CD4-positive, alpha-beta T cell (primary cell): ENCODE data around the gene ARHGEF28. TPM values are rescaled to one million over a fixed set of nuclear protein-coding genes. Genes with fewer than 3 reads are reported as not detected.
A peak's percentile ranks its signal among the peaks of the same experiment; 100 is the strongest.

Experiments
- ATAC-seq: fragments of 200-7000 bp; cut with Tn5 transposase; one replicate; pipeline ENCODE4 v1.10.0; 2022; ENCODE audit warnings: mild to moderate bottlenecking; ENCODE audit not compliant: poor library complexity
- CTCF ChIA-PET: fragments of 350-600 bp; sonication (Branson Sonifier 250); formaldehyde crosslinking; loops from one replicate; lab custom pipeline; 2021; ENCODE audit warnings: antibody characterized with exemption, inconsistent platforms; lab: Charles Lee
- POLR2A ChIA-PET: fragments of 350-600 bp; sonication (Branson Sonifier 250); formaldehyde crosslinking; loops from one replicate; lab custom pipeline; 2021; ENCODE audit warnings: antibody characterized with exemption, inconsistent platforms; lab: Charles Lee
- DNase-seq, 14 experiments: peaks; one replicate each; pipeline ENCODE4 v3.0.0-alpha.2; 2013 to 2020; ENCODE audit warnings: mixed read lengths in 2 of 14
- H3K27ac ChIP-seq, 2 donors: one replicate each; pipeline versions ENCODE4 v1.5.1 to v1.7.0; 2013; ENCODE audit warnings: low read length in 2 of 2, low read depth in 1 of 2, mild to moderate bottlenecking in 1 of 2
- H3K27me3 ChIP-seq, 2 experiments: 1 replicate in 1 of 2; 2 replicates in 1 of 2; pipeline versions ENCODE4 v1.6.1 to v1.7.0; 2013; ENCODE audit warnings: low read length in 2 of 2, control low read depth in 1 of 2, mild to moderate bottlenecking in 1 of 2, moderate library complexity in 1 of 2; ENCODE audit not compliant: insufficient read depth in 2 of 2, control insufficient read depth in 1 of 2
- H3K36me3 ChIP-seq: one replicate; pipeline ENCODE4 v1.6.1; 2013; ENCODE audit warnings: low read length, control low read depth; ENCODE audit not compliant: insufficient read depth
- H3K4me1 ChIP-seq: one replicate; pipeline ENCODE4 v1.6.1; 2013; ENCODE audit warnings: low read length, control low read depth; ENCODE audit not compliant: insufficient read depth
- H3K4me3 ChIP-seq: one replicate; pipeline ENCODE4 v1.5.1; 2013; ENCODE audit warnings: mild to moderate bottlenecking, low read length, moderate library complexity
- H3K9me3 ChIP-seq, 2 experiments: 1 replicate in 1 of 2; 2 replicates in 1 of 2; pipeline versions ENCODE4 v1.6.1 to v1.7.0; 2013; ENCODE audit warnings: low read length in 2 of 2, mild to moderate bottlenecking in 2 of 2, control low read depth in 1 of 2, moderate library complexity in 1 of 2; ENCODE audit not compliant: control insufficient read depth in 1 of 2, insufficient read depth in 1 of 2
- H3K27ac Mint-ChIP-seq: one replicate; pipeline ENCODE4 v1.8.0; 2020; ENCODE audit warnings: mixed read lengths
- H3K27me3 Mint-ChIP-seq: one replicate; pipeline ENCODE4 v1.8.0; 2021; ENCODE audit warnings: mixed read lengths
- H3K36me3 Mint-ChIP-seq: one replicate; pipeline ENCODE4 v1.8.0; 2021; ENCODE audit warnings: low read depth, mixed read lengths
- H3K4me1 Mint-ChIP-seq: one replicate; pipeline ENCODE4 v1.8.0; 2021; ENCODE audit warnings: low read depth, mixed read lengths
- H3K4me3 Mint-ChIP-seq: one replicate; pipeline ENCODE4 v1.8.0; 2020; ENCODE audit warnings: mild to moderate bottlenecking, mixed read lengths
- H3K9me3 Mint-ChIP-seq: one replicate; pipeline ENCODE4 v1.8.0; 2020; ENCODE audit warnings: mixed read lengths
- intact Hi-C, 2 experiments: fragments of 100-400 bp; cut with DNase I in 1 of 2; cut with micrococcal nuclease in 1 of 2; formaldehyde crosslinking; loops; one replicate each; pipeline versions ENCODE4 v1.15.1 to v1.9.0; 2023 to 2025; cut with DNase I, micrococcal nuclease
- total RNA-seq, 174 experiments: library from RNA in 2 of 174; stranded (reverse) in 2 of 174; gene quantifications; one replicate each; pipeline ENCODE4 v1.2.3 and lab custom pipeline; 2021 to 2026
- TF ChIP-seq, protein P1 (sequence below): fragments of 200-600 bp; IDR thresholded peaks from one replicate; pipeline ENCODE4 v1.8.0; 2022; ENCODE audit warnings: antibody characterized with exemption, mild to moderate bottlenecking

The ARHGEF28 gene
- total RNA-seq, 2 experiments from 2014 or later, result not detected

DNA sequence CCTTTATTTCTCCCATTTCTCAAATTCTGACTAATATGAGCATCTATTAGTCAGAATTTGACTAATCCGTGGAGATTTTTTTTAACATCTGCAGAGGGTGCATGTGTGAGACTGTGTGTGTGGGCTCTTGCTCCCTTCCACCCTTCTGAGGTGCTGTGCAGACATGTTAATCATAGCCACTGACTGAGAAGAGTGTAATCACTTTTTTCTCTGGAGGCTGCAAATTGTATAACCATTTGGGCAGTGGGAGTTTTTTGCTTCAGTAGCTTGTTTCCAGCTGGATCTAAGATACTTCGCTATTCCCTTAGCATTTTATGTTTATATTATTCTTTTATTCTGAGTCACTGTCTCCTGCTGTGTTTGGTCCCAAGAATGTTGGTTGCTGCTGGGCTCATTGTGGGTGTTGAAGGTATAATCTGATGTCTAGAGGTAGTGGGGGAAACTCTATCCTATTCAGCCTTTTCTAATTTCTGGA lies 66.2 kb downstream of the ARHGEF28 start:
- no peaks in the 10 kb centered on the region for H3K9me3 Mint-ChIP-seq
- H3K36me3 Mint-ChIP-seq, result no peaks in the 10 kb centered on the region
- Histone ChIP-seq H3K4me1 (no peaks in the 10 kb centered on the region), H3K27ac (no peak overlapping the region), H3K9me3 (no peaks in the 10 kb centered on the region), H3K27me3 (peaks cover 0 to 3% of the 10 kb centered on the region in 2 experiments), H3K4me3 (no peak overlapping the region), H3K36me3 (no peaks in the 10 kb centered on the region)
- DNase-seq (no peak), ATAC-seq (no peak)
- ChIA-PET POLR2A (no interaction called here), CTCF (interaction anchor here (0.6 kb wide), 1 partner anchor 699 kb away, joined by 3 read pairs; no protein-coding TSS in a partner anchor)
- TF ChIP-seq, protein P1, sequence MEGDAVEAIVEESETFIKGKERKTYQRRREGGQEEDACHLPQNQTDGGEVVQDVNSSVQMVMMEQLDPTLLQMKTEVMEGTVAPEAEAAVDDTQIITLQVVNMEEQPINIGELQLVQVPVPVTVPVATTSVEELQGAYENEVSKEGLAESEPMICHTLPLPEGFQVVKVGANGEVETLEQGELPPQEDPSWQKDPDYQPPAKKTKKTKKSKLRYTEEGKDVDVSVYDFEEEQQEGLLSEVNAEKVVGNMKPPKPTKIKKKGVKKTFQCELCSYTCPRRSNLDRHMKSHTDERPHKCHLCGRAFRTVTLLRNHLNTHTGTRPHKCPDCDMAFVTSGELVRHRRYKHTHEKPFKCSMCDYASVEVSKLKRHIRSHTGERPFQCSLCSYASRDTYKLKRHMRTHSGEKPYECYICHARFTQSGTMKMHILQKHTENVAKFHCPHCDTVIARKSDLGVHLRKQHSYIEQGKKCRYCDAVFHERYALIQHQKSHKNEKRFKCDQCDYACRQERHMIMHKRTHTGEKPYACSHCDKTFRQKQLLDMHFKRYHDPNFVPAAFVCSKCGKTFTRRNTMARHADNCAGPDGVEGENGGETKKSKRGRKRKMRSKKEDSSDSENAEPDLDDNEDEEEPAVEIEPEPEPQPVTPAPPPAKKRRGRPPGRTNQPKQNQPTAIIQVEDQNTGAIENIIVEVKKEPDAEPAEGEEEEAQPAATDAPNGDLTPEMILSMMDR, result no peak
- intact Hi-C loops, result no loop called here
- H3K4me3 Mint-ChIP-seq, result no peak overlapping the region
- H3K27ac Mint-ChIP-seq, result no peak overlapping the region
- H3K4me1 Mint-ChIP-seq, result no peaks in the 10 kb centered on the region
- peaks cover 19% of the 10 kb centered on the region for H3K27me3 Mint-ChIP-seq

DNA sequence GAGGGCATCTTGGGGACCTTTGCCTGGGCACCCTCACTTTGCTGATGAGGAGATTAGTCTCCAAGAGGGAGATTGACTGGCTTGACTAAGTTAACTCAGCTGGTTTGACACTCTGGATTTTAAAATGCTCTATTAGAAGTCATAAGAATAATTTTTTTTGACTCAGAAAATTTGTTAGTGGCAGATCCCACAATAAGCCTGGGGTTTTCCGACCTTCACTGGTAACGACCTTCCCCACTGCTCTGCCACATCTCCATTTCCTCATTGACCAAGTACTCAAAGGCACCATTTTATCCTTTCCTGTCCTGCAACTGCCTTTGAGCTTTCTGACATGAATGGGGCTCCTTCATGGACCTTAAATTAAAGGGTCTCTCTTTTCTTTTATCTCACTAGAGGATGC lies 67.0 kb downstream of the ARHGEF28 start:
- Mint-ChIP-seq H3K27ac (no peak overlapping the region), H3K4me3 (no peak overlapping the region), H3K4me1 (no peaks in the 10 kb centered on the region), H3K27me3 (peaks cover 24% of the 10 kb centered on the region), H3K36me3 (no peaks in the 10 kb centered on the region), H3K9me3 (no peaks in the 10 kb centered on the region)
- ChIA-PET POLR2A (no interaction called here), CTCF (no interaction called here)
- intact Hi-C loops, result no loop called here
- no peak for DNase-seq
- H3K4me3 ChIP-seq, result no peak overlapping the region
- ATAC-seq, result no peak
- H3K9me3 ChIP-seq, result no peaks in the 10 kb centered on the region
- TF ChIP-seq, protein P1, result no peak
- H3K36me3 ChIP-seq, result no peaks in the 10 kb centered on the region
- peaks cover 0 to 3% of the 10 kb centered on the region in 2 experiments for H3K27me3 ChIP-seq
- no peaks in the 10 kb centered on the region for H3K4me1 ChIP-seq
- no peak overlapping the region for H3K27ac ChIP-seq

DNA sequence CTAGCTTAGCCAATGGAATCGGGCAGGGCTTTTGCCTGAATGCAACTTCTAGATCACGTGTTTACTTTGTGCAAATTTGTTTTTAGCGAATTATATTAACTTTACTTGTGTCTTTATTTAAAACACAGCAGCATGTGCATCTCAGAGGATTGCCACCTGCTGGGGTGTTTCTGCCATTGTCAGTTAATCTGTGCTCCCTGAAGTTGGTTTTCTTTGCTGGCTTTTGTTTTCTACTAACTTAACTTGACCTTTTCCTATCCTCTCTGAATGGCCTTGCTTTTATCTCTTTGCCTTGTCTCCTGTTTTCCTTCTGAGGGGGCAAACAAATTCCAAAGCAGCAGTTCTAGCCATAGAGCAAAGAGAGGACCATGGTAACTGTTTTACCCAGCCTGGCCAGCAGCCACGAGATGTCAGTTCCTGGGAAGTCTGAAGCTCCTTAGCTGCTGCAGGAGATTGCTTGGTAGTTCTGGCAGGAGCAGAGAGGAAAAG lies 67.6 kb downstream of the ARHGEF28 start:
- H3K27ac ChIP-seq, result no peak overlapping the region
- H3K27me3 Mint-ChIP-seq, result peaks cover 28% of the 10 kb centered on the region
- H3K9me3 Mint-ChIP-seq, result no peaks in the 10 kb centered on the region
- H3K27ac Mint-ChIP-seq, result no peak overlapping the region
- no peak overlapping the region for H3K4me3 Mint-ChIP-seq
- no peak for ATAC-seq
- ChIA-PET CTCF (no interaction called here), POLR2A (no interaction called here)
- H3K36me3 ChIP-seq, result no peaks in the 10 kb centered on the region
- no peaks in the 10 kb centered on the region for H3K36me3 Mint-ChIP-seq
- no peak overlapping the region for H3K4me3 ChIP-seq
- H3K4me1 ChIP-seq, result no peaks in the 10 kb centered on the region
- TF ChIP-seq, protein P1, result no peak
- no peaks in the 10 kb centered on the region for H3K9me3 ChIP-seq
- H3K4me1 Mint-ChIP-seq, result no peaks in the 10 kb centered on the region
- H3K27me3 ChIP-seq, result peaks cover 0 to 3% of the 10 kb centered on the region in 2 experiments
- intact Hi-C loops, result no loop called here
- DNase-seq, result peak in 2 of 14 experiments; percentile 3 to 6
